ENCODE results near the gene WDR18. TPM values are rescaled to one million over a fixed set of nuclear protein-coding genes. Genes with fewer than 3 reads are reported as not detected.

The WDR18 gene
- total and polyA plus RNA-seq, 2 of the 4 experiments (the other 2 are of a cell fraction) = 37.1 to 56.9 TPM

DNA sequence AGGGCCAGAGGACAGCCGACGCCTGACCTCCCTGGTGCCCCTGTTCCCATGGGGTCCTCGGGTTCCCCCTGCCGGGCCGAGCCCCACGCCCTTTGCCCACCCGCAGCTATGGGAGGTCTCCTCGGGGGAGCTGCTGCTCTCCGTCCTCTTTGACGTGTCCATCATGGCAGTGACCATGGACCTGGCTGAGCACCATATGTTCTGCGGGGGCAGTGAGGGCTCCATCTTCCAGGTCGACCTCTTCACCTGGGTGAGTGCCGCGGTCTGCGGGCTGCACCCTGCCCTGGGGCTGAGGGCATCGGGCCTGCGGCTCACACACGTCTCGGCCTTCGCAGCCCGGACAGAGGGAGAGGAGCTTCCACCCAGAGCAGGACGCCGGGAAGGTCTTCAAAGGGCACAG is 6.6 kb downstream of the WDR18 start:
- H2AFZ ChIP-seq (replicated peaks; ENCODE audit: low read length, poor library complexity) = peak overlapping the region; percentile 43
- peaks cover 55% of the 10 kb centered on the region for H3K36me3 ChIP-seq (ENCODE audit: control insufficient read depth, insufficient read depth, low read length)
- intact Hi-C loops (cut with micrococcal nuclease) (no loop called here), dilution Hi-C loops (cut with HindIII; ENCODE audit: low sequenced_read_pairs, unreplicated experiment) (no loop called here), in situ Hi-C loops (cut with MboI; ENCODE audit: low sequenced_read_pairs) (no loop called here)
- no peak overlapping the region; the same call in 1 of the 2 replicates for H2AK5ac ChIP-seq (ENCODE audit: low read depth, low read length)
- ATAC-seq (ENCODE audit: low read depth) (no peak), DNase-seq (no peak)
- H2BK120ac ChIP-seq (ENCODE audit: low read depth, low read length) = no peak overlapping the region
- H3K4ac ChIP-seq (ENCODE audit: low read depth, low read length) = no peak overlapping the region
- H3K56ac ChIP-seq (ENCODE audit: extremely low read depth, insufficient read depth, low read length) = no peak overlapping the region
- H4K8ac ChIP-seq (ENCODE audit: low read depth in 2 of 2, low read length in 2 of 2) = no peak overlapping the region
- no peak overlapping the region for H2BK20ac ChIP-seq (ENCODE audit: low read depth, low read length)
- TF ChIP-seq, protein P1, sequence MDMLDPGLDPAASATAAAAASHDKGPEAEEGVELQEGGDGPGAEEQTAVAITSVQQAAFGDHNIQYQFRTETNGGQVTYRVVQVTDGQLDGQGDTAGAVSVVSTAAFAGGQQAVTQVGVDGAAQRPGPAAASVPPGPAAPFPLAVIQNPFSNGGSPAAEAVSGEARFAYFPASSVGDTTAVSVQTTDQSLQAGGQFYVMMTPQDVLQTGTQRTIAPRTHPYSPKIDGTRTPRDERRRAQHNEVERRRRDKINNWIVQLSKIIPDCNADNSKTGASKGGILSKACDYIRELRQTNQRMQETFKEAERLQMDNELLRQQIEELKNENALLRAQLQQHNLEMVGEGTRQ (IDR thresholded peaks at IDR 0.05; ENCODE audit: low read depth, low read length) = no peak
- TF ChIP-seq, protein P2, sequence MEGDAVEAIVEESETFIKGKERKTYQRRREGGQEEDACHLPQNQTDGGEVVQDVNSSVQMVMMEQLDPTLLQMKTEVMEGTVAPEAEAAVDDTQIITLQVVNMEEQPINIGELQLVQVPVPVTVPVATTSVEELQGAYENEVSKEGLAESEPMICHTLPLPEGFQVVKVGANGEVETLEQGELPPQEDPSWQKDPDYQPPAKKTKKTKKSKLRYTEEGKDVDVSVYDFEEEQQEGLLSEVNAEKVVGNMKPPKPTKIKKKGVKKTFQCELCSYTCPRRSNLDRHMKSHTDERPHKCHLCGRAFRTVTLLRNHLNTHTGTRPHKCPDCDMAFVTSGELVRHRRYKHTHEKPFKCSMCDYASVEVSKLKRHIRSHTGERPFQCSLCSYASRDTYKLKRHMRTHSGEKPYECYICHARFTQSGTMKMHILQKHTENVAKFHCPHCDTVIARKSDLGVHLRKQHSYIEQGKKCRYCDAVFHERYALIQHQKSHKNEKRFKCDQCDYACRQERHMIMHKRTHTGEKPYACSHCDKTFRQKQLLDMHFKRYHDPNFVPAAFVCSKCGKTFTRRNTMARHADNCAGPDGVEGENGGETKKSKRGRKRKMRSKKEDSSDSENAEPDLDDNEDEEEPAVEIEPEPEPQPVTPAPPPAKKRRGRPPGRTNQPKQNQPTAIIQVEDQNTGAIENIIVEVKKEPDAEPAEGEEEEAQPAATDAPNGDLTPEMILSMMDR (conservative IDR thresholded peaks at IDR 0.05; ENCODE audit: low read depth, low read length) = no peak
- no peak for TF ChIP-seq BHLHE40 (IDR thresholded peaks at IDR 0.05; ENCODE audit: low read depth, low read length)
- no peak for TF ChIP-seq MAFK (IDR thresholded peaks at IDR 0.05; ENCODE audit: low read depth, low read length)
- no peak for TF ChIP-seq RCOR1 (IDR thresholded peaks at IDR 0.05; ENCODE audit: insufficient replicate concordance, low read length)
- no peak for TF ChIP-seq SMC3 (IDR thresholded peaks at IDR 0.05; ENCODE audit: low read depth, low read length)
- TF ChIP-seq MAZ (IDR thresholded peaks at IDR 0.05; ENCODE audit: borderline replicate concordance, low read depth, low read length) = no peak
- TF ChIP-seq MXI1 (IDR thresholded peaks at IDR 0.05; ENCODE audit: borderline replicate concordance, low read depth, low read length) = no peak
- no peak for TF ChIP-seq POLR2A (IDR thresholded peaks at IDR 0.05; ENCODE audit: low read depth, low read length)
- no peak for TF ChIP-seq CEBPB (IDR thresholded peaks at IDR 0.05; ENCODE audit: low read depth, low read length)
- TF ChIP-seq, protein P3, sequence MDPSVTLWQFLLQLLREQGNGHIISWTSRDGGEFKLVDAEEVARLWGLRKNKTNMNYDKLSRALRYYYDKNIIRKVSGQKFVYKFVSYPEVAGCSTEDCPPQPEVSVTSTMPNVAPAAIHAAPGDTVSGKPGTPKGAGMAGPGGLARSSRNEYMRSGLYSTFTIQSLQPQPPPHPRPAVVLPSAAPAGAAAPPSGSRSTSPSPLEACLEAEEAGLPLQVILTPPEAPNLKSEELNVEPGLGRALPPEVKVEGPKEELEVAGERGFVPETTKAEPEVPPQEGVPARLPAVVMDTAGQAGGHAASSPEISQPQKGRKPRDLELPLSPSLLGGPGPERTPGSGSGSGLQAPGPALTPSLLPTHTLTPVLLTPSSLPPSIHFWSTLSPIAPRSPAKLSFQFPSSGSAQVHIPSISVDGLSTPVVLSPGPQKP (IDR thresholded peaks at IDR 0.05; ENCODE audit: borderline replicate concordance, low read depth, low read length) = no peak
- no peak for TF ChIP-seq FOS (IDR thresholded peaks at IDR 0.05; ENCODE audit: low read depth, low read length)
- 94% methylated on average over 18 of the region's 23 CpGs; no CpG with 5 or more reads in 1 of the 2 experiments for WGBS, 2 experiments (ENCODE audit: extremely low coverage in 2 of 2, insufficient read length in 1 of 2)
- H4K91ac ChIP-seq (ENCODE audit: insufficient read depth, low read depth, low read length) = no peak overlapping the region
- H3K9me1 ChIP-seq (ENCODE audit: insufficient read depth, low read length) = no peaks in the 10 kb centered on the region
- ChIA-PET POLR2A (ENCODE audit: unreplicated experiment) (no interaction called here), CTCF (no interaction called here)
- H3K27me3 ChIP-seq (ENCODE audit: control insufficient read depth, insufficient read depth, low read length) = peaks cover 2% of the 10 kb centered on the region; the same call in 1 of the 2 replicates
- H3K9ac ChIP-seq (ENCODE audit: low read depth, low read length) = no peak overlapping the region
- H2AK9ac ChIP-seq (replicated peaks; ENCODE audit: low read depth, low read length, poor library complexity) = no peak overlapping the region
- no TSS peak for BruUV-seq (replicated peaks)
- H4K20me1 ChIP-seq (ENCODE audit: insufficient read depth, low read length) = no peaks in the 10 kb centered on the region; the same call in 1 of the 2 replicates
- H4K5ac ChIP-seq (ENCODE audit: low read depth, low read length) = no peak overlapping the region
- no peaks in the 10 kb centered on the region for H3K9me3 ChIP-seq (ENCODE audit: control insufficient read depth, insufficient read depth, low read length)
- no peak overlapping the region for H3K18ac ChIP-seq (ENCODE audit: low read depth, low read length)
- no peak overlapping the region for H2BK5ac ChIP-seq (ENCODE audit: low read depth, low read length, poor library complexity, severe bottlenecking)
- no peak overlapping the region for H3K23ac ChIP-seq (ENCODE audit: low read depth, low read length)
- no peak overlapping the region for H3K4me2 ChIP-seq (ENCODE audit: low read depth, low read length)
- H3K27ac ChIP-seq (ENCODE audit: insufficient read depth, low read length) = no peak overlapping the region
- H3K14ac ChIP-seq (replicated peaks; ENCODE audit: low read depth, low read length) = no peak overlapping the region
- no peak overlapping the region for H3K4me3 ChIP-seq (ENCODE audit: insufficient read depth, low read depth, low read length)
- H3K4me1 ChIP-seq (ENCODE audit: control insufficient read depth, insufficient read depth, low read length) = no peaks in the 10 kb centered on the region
- H2BK15ac ChIP-seq (ENCODE audit: low read depth, low read length) = no peak overlapping the region
- H3K79me1 ChIP-seq (ENCODE audit: low read depth in 1 of 2, low read length in 2 of 2) = peaks cover 0 to 13% of the 10 kb centered on the region in 2 experiments; a peak in 3 of 4 replicates
